ENCODE results near the gene CLEC6A. TPM values are rescaled to one million over a fixed set of nuclear protein-coding genes. Genes with fewer than 3 reads are reported as not detected.

Gene CLEC6A
- total RNA-seq, 1 donor from 2014 or later, result not detected

GRCh38 chr12:8455271-8455670 is 491 bp upstream of the CLEC6A start:
- H3K4me3 Mint-ChIP-seq (ENCODE audit: low read depth), result no peak overlapping the region
- H3K27me3 Mint-ChIP-seq, result no peaks in the 10 kb centered on the region
- H3K36me3 Mint-ChIP-seq (ENCODE audit: insufficient read depth), result no peaks in the 10 kb centered on the region
- H3K9me3 Mint-ChIP-seq (ENCODE audit: low read depth), result peaks cover 4% of the 10 kb centered on the region
- no peak overlapping the region for H3K27ac Mint-ChIP-seq
- no peak for DNase-seq (ENCODE audit: low spot score, unreplicated experiment)
- peaks cover 7% of the 10 kb centered on the region for H3K4me1 Mint-ChIP-seq (ENCODE audit: low read depth)
- TF ChIP-seq, protein P1, sequence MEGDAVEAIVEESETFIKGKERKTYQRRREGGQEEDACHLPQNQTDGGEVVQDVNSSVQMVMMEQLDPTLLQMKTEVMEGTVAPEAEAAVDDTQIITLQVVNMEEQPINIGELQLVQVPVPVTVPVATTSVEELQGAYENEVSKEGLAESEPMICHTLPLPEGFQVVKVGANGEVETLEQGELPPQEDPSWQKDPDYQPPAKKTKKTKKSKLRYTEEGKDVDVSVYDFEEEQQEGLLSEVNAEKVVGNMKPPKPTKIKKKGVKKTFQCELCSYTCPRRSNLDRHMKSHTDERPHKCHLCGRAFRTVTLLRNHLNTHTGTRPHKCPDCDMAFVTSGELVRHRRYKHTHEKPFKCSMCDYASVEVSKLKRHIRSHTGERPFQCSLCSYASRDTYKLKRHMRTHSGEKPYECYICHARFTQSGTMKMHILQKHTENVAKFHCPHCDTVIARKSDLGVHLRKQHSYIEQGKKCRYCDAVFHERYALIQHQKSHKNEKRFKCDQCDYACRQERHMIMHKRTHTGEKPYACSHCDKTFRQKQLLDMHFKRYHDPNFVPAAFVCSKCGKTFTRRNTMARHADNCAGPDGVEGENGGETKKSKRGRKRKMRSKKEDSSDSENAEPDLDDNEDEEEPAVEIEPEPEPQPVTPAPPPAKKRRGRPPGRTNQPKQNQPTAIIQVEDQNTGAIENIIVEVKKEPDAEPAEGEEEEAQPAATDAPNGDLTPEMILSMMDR (IDR thresholded peaks at IDR 0.05; ENCODE audit: unreplicated experiment), result no peak

DNA sequence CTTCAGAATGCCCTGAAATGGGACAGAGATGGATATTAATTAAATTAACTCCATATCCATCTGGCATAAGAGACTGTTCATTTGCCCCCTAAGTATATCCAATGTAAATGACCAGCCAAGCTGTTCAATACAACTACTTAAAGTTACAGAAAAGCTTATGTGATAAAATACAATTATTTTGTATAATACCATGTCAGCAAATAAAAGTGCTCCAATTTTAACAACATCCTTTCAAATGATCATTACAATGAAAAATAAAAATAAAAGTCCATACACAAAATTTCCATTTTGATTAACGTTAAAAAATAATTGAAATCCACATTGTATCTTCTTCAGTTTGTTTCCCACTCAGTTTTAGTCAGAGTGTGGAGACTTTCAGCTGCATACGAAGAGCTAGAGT is 5.7 kb downstream of the CLEC6A start:
- Mint-ChIP-seq H3K4me1 (ENCODE audit: low read depth) (peaks cover 9% of the 10 kb centered on the region), H3K27ac (peak overlapping the region; percentile 35), H3K4me3 (ENCODE audit: low read depth) (no peak overlapping the region), H3K36me3 (ENCODE audit: insufficient read depth) (no peaks in the 10 kb centered on the region), H3K9me3 (ENCODE audit: low read depth) (peaks cover 5% of the 10 kb centered on the region), H3K27me3 (no peaks in the 10 kb centered on the region)
- TF ChIP-seq, protein P1 (IDR thresholded peaks at IDR 0.05; ENCODE audit: unreplicated experiment), result no peak
- no peak for DNase-seq (ENCODE audit: low spot score, unreplicated experiment)

- Mint-ChIP-seq H3K27me3 (no peaks in the 10 kb centered on the region), H3K4me3 (ENCODE audit: low read depth) (no peak overlapping the region), H3K9me3 (ENCODE audit: low read depth) (peaks cover 25% of the 10 kb centered on the region), H3K4me1 (ENCODE audit: low read depth) (peaks cover 9% of the 10 kb centered on the region), H3K27ac (no peak overlapping the region), H3K36me3 (ENCODE audit: insufficient read depth) (peaks cover 4% of the 10 kb centered on the region)
- no peak for DNase-seq (ENCODE audit: low spot score, unreplicated experiment)
- TF ChIP-seq, protein P1 (IDR thresholded peaks at IDR 0.05; ENCODE audit: unreplicated experiment), result no peak
Observed at GRCh38 chr12:8465301-8465996, 9.7 kb downstream of the CLEC6A start.

DNA sequence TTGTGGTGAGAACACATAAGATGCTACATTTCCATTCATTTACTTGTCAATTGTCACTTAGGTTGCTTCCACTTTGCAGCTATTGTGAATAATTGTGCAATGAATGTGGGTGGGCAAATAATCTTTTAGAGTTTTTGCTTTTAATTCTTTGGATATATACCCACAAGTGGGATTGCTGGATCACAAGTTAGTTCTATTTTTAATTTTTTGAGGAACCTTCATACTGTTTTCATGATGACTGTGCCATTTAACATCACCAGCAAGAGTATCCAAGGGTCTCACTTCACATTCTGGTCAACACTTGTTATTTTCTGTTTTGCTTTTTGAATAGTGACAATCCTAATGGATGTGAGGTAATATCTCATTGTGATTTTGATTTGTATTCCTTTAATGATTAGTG is 10.5 kb downstream of the CLEC6A start:
- DNase-seq (ENCODE audit: low spot score, unreplicated experiment), result no peak

DNA sequence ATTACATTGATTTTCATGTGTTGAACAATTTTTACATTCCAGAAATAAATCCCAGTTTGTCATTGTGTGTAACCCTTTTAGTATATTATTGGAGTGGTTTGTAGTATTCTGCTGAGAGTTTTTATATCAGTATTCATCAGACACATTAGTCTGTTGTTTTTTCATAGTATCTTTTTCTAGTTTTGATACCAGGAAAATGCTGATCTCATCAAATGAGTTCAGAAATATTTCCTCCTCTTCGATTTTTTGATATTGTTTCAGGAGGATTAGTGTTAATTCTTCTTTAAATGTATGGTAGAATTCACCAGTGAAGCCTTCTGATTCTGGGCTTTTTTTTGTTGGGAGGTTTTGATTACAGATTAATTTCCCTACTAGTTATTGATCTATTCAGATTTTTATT is 15.3 kb downstream of the CLEC6A start:
- no peak overlapping the region for H3K27ac Mint-ChIP-seq

More for the DNA sequence above, 10.5 kb downstream of the CLEC6A start:
- TF ChIP-seq, protein P1 (IDR thresholded peaks at IDR 0.05; ENCODE audit: unreplicated experiment), result no peak
- Mint-ChIP-seq H3K4me3 (ENCODE audit: low read depth) (no peak overlapping the region), H3K9me3 (ENCODE audit: low read depth) (peaks cover 25% of the 10 kb centered on the region), H3K4me1 (ENCODE audit: low read depth) (peaks cover 9% of the 10 kb centered on the region), H3K27ac (no peak overlapping the region), H3K27me3 (peaks cover under 1% of the 10 kb centered on the region), H3K36me3 (ENCODE audit: insufficient read depth) (peaks cover 4% of the 10 kb centered on the region)

More for the DNA sequence above, 15.3 kb downstream of the CLEC6A start:
- no peaks in the 10 kb centered on the region for H3K4me1 Mint-ChIP-seq (ENCODE audit: low read depth)
- H3K4me3 Mint-ChIP-seq (ENCODE audit: low read depth), result no peak overlapping the region
- no peak for DNase-seq (ENCODE audit: low spot score, unreplicated experiment)
- H3K36me3 Mint-ChIP-seq (ENCODE audit: insufficient read depth), result peaks cover 4% of the 10 kb centered on the region
- peaks cover 25% of the 10 kb centered on the region for H3K9me3 Mint-ChIP-seq (ENCODE audit: low read depth)
- TF ChIP-seq, protein P1 (IDR thresholded peaks at IDR 0.05; ENCODE audit: unreplicated experiment), result no peak
- H3K27me3 Mint-ChIP-seq, result peaks cover 4% of the 10 kb centered on the region

Data from progenitor cell of endocrine pancreas (in vitro differentiated cells).